Suppressor macrophage treated with lipopolysaccharide for 1 hour (primary cell): ENCODE results near the gene PBRM1.

ENCODE experiments used
- DNase-seq, 3 donors: peaks; one replicate each; pipeline ENCODE4 v3.0.0-alpha.2; 2020 to 2022

Gene PBRM1

GRCh38 chr3:52504977-52505376 is 180.7 kb downstream of the PBRM1 start:
- no peak for DNase-seq

GRCh38 chr3:52503788-52504424 is 181.8 kb downstream of the PBRM1 start:
- DNase-seq: no peak

GRCh38 chr3:52502808-52503350 is 182.8 kb downstream of the PBRM1 start:
- no peak for DNase-seq

GRCh38 chr3:52502001-52502400 is 183.7 kb downstream of the PBRM1 start:
- no peak for DNase-seq

GRCh38 chr3:52501046-52501445 is 184.7 kb downstream of the PBRM1 start:
- no peak for DNase-seq

- peak; percentile 89 to 92 (median 90) for DNase-seq
Observed at GRCh38 chr3:52498137-52499054, 187.3 kb downstream of the PBRM1 start.

GRCh38 chr3:52495777-52496602 is 189.7 kb downstream of the PBRM1 start:
- DNase-seq: peak; percentile 77 to 84 (median 79)
